ENCODE results near the gene C1D. TPM values are rescaled to one million over a fixed set of nuclear protein-coding genes. Genes with fewer than 3 reads are reported as not detected.

Gene C1D
- total and polyA plus RNA-seq, 10 donors: 15.2 to 50.5 (median 25.2) TPM

GRCh38 chr2:68018727-68019126 is 44.1 kb downstream of the C1D start:
- Histone ChIP-seq H3K4me1 (no peaks in the 10 kb centered on the region), H3K9me3 (no peaks in the 10 kb centered on the region), H3K27me3 (replicated peaks in 1 of 7) (peaks cover 0 to 5% (median 1%) of the 10 kb centered on the region in 7 donors), H3K4me3 (no peak overlapping the region), H3K36me3 (no peaks in the 10 kb centered on the region), H3K27ac (no peak overlapping the region)
- WGBS, 5 donors: 88 to 94% (median 93%) methylated on average over 4 of the region's 4 CpGs
- no peak for DNase-seq
- intact Hi-C loops (cut with DNase I; ENCODE audit: low total_unique reads): no loop called here
- TF ChIP-seq, protein P1, sequence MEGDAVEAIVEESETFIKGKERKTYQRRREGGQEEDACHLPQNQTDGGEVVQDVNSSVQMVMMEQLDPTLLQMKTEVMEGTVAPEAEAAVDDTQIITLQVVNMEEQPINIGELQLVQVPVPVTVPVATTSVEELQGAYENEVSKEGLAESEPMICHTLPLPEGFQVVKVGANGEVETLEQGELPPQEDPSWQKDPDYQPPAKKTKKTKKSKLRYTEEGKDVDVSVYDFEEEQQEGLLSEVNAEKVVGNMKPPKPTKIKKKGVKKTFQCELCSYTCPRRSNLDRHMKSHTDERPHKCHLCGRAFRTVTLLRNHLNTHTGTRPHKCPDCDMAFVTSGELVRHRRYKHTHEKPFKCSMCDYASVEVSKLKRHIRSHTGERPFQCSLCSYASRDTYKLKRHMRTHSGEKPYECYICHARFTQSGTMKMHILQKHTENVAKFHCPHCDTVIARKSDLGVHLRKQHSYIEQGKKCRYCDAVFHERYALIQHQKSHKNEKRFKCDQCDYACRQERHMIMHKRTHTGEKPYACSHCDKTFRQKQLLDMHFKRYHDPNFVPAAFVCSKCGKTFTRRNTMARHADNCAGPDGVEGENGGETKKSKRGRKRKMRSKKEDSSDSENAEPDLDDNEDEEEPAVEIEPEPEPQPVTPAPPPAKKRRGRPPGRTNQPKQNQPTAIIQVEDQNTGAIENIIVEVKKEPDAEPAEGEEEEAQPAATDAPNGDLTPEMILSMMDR (IDR thresholded peaks at IDR 0.05 in 8 of 11, conservative IDR thresholded peaks at IDR 0.05 in 3 of 11): no peak
- TF ChIP-seq POLR2A (IDR thresholded peaks at IDR 0.05) (no peak), POLR2AphosphoS5 (IDR thresholded peaks at IDR 0.05) (no peak)

DNA sequence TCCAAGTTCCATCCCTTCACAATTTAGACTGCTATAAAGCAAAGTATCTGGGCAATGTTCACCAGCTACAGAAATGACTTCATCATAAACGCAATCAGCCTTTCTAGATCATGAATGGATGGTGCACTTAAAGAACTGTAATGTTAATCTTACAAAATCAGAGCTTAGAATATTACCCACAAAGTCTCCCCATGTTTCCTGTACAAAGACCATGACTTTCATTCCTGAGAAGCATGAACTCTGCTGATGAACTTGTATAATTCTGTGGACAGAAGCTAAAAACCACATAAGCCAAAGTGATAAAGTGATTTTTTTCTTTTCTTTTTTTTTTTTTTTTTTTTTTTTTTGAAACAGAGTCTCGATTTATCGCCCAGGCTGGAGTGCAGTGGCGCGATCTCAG is 53.3 kb downstream of the C1D start:
- WGBS, 5 donors: 31 to 76% (median 65%) methylated on average over 5 of the region's 5 CpGs
- DNase-seq: no peak
- Histone ChIP-seq H3K4me1 (no peaks in the 10 kb centered on the region), H3K4me3 (no peak overlapping the region), H3K36me3 (no peaks in the 10 kb centered on the region), H3K27ac (no peak overlapping the region), H3K27me3 (replicated peaks in 1 of 7) (peaks cover 0 to 20% (median 0%) of the 10 kb centered on the region in 7 donors), H3K9me3 (no peaks in the 10 kb centered on the region)
- TF ChIP-seq POLR2AphosphoS5 (IDR thresholded peaks at IDR 0.05) (no peak), POLR2A (IDR thresholded peaks at IDR 0.05) (no peak)
- TF ChIP-seq, protein P1 (IDR thresholded peaks at IDR 0.05 in 8 of 11, conservative IDR thresholded peaks at IDR 0.05 in 3 of 11): no peak
- intact Hi-C loops (cut with DNase I; ENCODE audit: low total_unique reads): no loop called here

- H3K9me3 ChIP-seq: no peaks in the 10 kb centered on the region
- H3K27me3 ChIP-seq (replicated peaks in 1 of 7): peaks cover 0 to 8% (median 0%) of the 10 kb centered on the region in 7 donors
- DNase-seq: no peak
- no peaks in the 10 kb centered on the region for H3K4me1 ChIP-seq
- no peaks in the 10 kb centered on the region for H3K36me3 ChIP-seq
- H3K4me3 ChIP-seq: no peak overlapping the region
- TF ChIP-seq, protein P1 (IDR thresholded peaks at IDR 0.05 in 8 of 11, conservative IDR thresholded peaks at IDR 0.05 in 3 of 11): no peak
- TF ChIP-seq POLR2A (IDR thresholded peaks at IDR 0.05) (no peak), POLR2AphosphoS5 (IDR thresholded peaks at IDR 0.05) (no peak)
- 64 to 86% (median 84%) methylated on average over 5 to 8 of the region's 8 CpGs for WGBS, 5 donors
- intact Hi-C loops (cut with DNase I; ENCODE audit: low total_unique reads): no loop called here
- H3K27ac ChIP-seq: no peak overlapping the region
Measured at GRCh38 chr2:68000170-68000825, 62.5 kb downstream of the C1D start.

DNA sequence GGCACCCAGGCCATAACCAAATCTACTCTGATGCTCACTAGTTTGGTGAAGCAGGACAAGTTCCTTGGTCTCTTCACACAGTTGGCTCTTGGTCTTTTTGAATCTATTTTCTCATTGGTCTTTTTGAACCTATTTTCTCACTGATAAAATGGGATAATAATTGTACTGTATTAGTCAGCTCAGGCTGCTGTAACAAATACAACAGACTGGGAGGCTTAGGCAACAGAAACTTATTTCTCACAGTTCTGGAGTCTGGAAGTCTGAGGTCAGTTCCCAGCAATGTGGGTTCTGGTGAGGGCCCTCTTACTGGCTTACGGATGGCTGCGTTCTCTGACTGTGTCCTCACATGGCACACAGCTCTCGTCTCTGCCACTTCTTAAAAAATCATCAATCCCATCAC is 63.5 kb downstream of the C1D start:
- DNase-seq: no peak
- Histone ChIP-seq H3K4me3 (no peak overlapping the region), H3K36me3 (no peaks in the 10 kb centered on the region), H3K27ac (no peak overlapping the region), H3K9me3 (no peaks in the 10 kb centered on the region), H3K4me1 (no peaks in the 10 kb centered on the region), H3K27me3 (replicated peaks in 1 of 7) (peaks cover 0 to 8% (median 0%) of the 10 kb centered on the region in 7 donors)
- 85 to 93% (median 91%) methylated on average over 3 of the region's 3 CpGs for WGBS, 5 donors
- intact Hi-C loops (cut with DNase I; ENCODE audit: low total_unique reads): no loop called here
- TF ChIP-seq, protein P1 (IDR thresholded peaks at IDR 0.05 in 8 of 11, conservative IDR thresholded peaks at IDR 0.05 in 3 of 11): no peak
- no peak for TF ChIP-seq POLR2A (IDR thresholded peaks at IDR 0.05)
- TF ChIP-seq POLR2AphosphoS5 (IDR thresholded peaks at IDR 0.05): no peak

Data from spleen (tissue), 11 donors.